K562 (cell line): ENCODE measurements around the gene TTC38. TPM values are rescaled to one million over a fixed set of nuclear protein-coding genes. Genes with fewer than 3 reads are reported as not detected.

ENCODE experiments used
- ATAC-seq: fragments of 200-7000 bp; cut with Tn5 transposase; 3 replicates; pipeline ENCODE4 v1.9.1; 2020; ENCODE audit warnings: moderate library complexity
- BruUV-seq: library from RNA; stranded (reverse); fragments of 400-500 nt; replicated peaks from 2 replicates; lab custom pipeline; 2021; lab: Mats Ljungman, UMichigan
- CTCF ChIA-PET: fragments of 300-600 bp; formaldehyde crosslinking; extraction: SDS; loops from one replicate; lab custom pipeline; 2021; ENCODE audit warnings: low intra/inter-chr PET ratio; lab: Yijun Ruan, JAX
- POLR2A ChIA-PET: fragments of 300-600, 350-650 bp; sonication (Branson Sonifier 250); formaldehyde crosslinking; extraction: SDS; loops from one replicate; lab custom pipeline; 2021; ENCODE audit warnings: antibody characterized with exemption, inconsistent platforms; lab: Yijun Ruan, JAX
- DNase-seq, 4 experiments: peaks; one replicate each; pipeline versions ENCODE4 v3.0.0 to v3.0.0-alpha.2; 2011 to 2018; ENCODE audit warnings: low spot score in 3 of 4, mixed read lengths in 3 of 4; ENCODE audit errors: extremely low read depth in 1 of 4
- FAIRE-seq: peaks from 2 replicates; lab custom pipeline; 2011; peaks lifted over from hg19 to GRCh38; lab: Jason Lieb, UNC
- H2AFZ ChIP-seq: 2 replicates; pipeline ENCODE4 v1.6.0; 2011; ENCODE audit warnings: low read depth, low read length, control low read depth, inconsistent platforms
- H3K27ac ChIP-seq: fragments of 200-600 bp; 3 replicates; pipeline ENCODE4 v1.8.0; 2011; ENCODE audit warnings: low read depth, mild to moderate bottlenecking, control low read depth, inconsistent platforms, low read length, moderate library complexity, mixed read lengths; ENCODE audit errors: extremely low read depth
- H3K27me3 ChIP-seq, 2 experiments: fragments of 300-600 bp in 1 of 2; 2 replicates in 1 of 2; 3 replicates in 1 of 2; pipeline versions ENCODE4 v1.6.0 to v1.8.0; 2011; ENCODE audit warnings: inconsistent platforms in 2 of 2, low read length in 2 of 2, mild to moderate bottlenecking in 1 of 2, mixed read lengths in 1 of 2, moderate library complexity in 1 of 2; ENCODE audit not compliant: control insufficient read depth in 2 of 2, insufficient read depth in 2 of 2
- H3K36me3 ChIP-seq: fragments of 300-600 bp; 3 replicates; pipeline ENCODE4 v1.8.0; 2011; ENCODE audit warnings: mild to moderate bottlenecking, low read length, inconsistent platforms; ENCODE audit not compliant: control insufficient read depth, insufficient read depth
- H3K4me1 ChIP-seq, 2 experiments: fragments of 200-600 bp in 1 of 2; replicated peaks in 1 of 2; 2 replicates in 1 of 2; 3 replicates in 1 of 2; pipeline versions ENCODE4 v1.5.1 to v1.8.0; 2011; ENCODE audit warnings: inconsistent platforms in 2 of 2, low read length in 2 of 2, mild to moderate bottlenecking in 1 of 2, mixed read lengths in 1 of 2, moderate library complexity in 1 of 2; ENCODE audit not compliant: control insufficient read depth in 2 of 2, insufficient read depth in 2 of 2
- H3K4me2 ChIP-seq: 2 replicates; pipeline ENCODE4 v1.6.1; 2011; ENCODE audit warnings: low read length, control low read depth, inconsistent platforms, mixed read lengths; ENCODE audit not compliant: insufficient read depth
- H3K4me3 ChIP-seq: fragments of 200-600 bp; sonication (generic), shearing (Covaris generic); 2 replicates; pipeline ENCODE4 v1.5.1; 2016; ENCODE audit warnings: control low read depth, inconsistent platforms
- H3K79me2 ChIP-seq: fragments of 200-600 bp; 3 replicates; pipeline ENCODE4 v1.8.0; 2011; ENCODE audit warnings: low read length, inconsistent platforms; ENCODE audit not compliant: control insufficient read depth, insufficient read depth
- H3K9ac ChIP-seq, 2 experiments: 2 replicates each; pipeline versions ENCODE4 v1.6.0 to v1.6.1; 2011; ENCODE audit warnings: low read depth in 2 of 2, low read length in 2 of 2, control low read depth in 1 of 2, inconsistent platforms in 1 of 2, mild to moderate bottlenecking in 1 of 2, mixed read lengths in 1 of 2; ENCODE audit not compliant: insufficient read depth in 1 of 2
- H3K9me1 ChIP-seq: one replicate; pipeline ENCODE4 v1.6.0; 2011; ENCODE audit warnings: inconsistent platforms, mild to moderate bottlenecking, low read length, moderate library complexity; ENCODE audit not compliant: control insufficient read depth, insufficient read depth
- H3K9me3 ChIP-seq: replicated peaks from 2 replicates; pipeline ENCODE4 v1.5.1; 2011; ENCODE audit warnings: low read depth, low read length, inconsistent platforms; ENCODE audit not compliant: control insufficient read depth, insufficient read depth
- H4K20me1 ChIP-seq: replicated peaks from 2 replicates; pipeline ENCODE4 v1.6.1; 2011; ENCODE audit warnings: low read length, inconsistent platforms, mixed read lengths; ENCODE audit not compliant: control insufficient read depth, insufficient read depth
- CBX8 ChIP-seq: fragments of 200-600 bp; sonication (generic); IDR thresholded peaks from 2 replicates; pipeline ENCODE4 v1.6.1; 2012; ENCODE audit warnings: borderline replicate concordance, mixed run types, low read depth, mild to moderate bottlenecking, moderate library complexity, mixed read lengths, low read length, control low read depth, inconsistent platforms; ENCODE audit not compliant: poor library complexity, severe bottlenecking; ENCODE audit errors: extremely low read depth
- EGR1 ChIP-seq: fragments of 450-650 bp; conservative IDR thresholded peaks from 2 replicates; pipeline ENCODE4 v1.6.1; 2017; ENCODE audit warnings: mild to moderate bottlenecking
- MCM5 ChIP-seq: fragments of 450-650 bp; IDR thresholded peaks from 2 replicates; pipeline ENCODE4 v1.6.1; 2016; ENCODE audit warnings: low read depth
- SRSF9 ChIP-seq: fragments of 200-400 bp; formaldehyde crosslinking; IDR thresholded peaks from 2 replicates; pipeline ENCODE4 v1.6.1; 2017; ENCODE audit warnings: low read depth, low read length, borderline replicate concordance
- ZBTB8A ChIP-seq: fragments of 450-650 bp; IDR thresholded peaks from 2 replicates; pipeline ENCODE4 v1.6.1; 2018; ENCODE audit warnings: mild to moderate bottlenecking, moderate library complexity; ENCODE audit not compliant: partially characterized antibody
- ZNF79 ChIP-seq: fragments of 250-450 bp; sonication (Bioruptor Pico); IDR thresholded peaks from 2 replicates; pipeline ENCODE4 v1.4.0; 2020; ENCODE audit warnings: low read depth, mild to moderate bottlenecking, moderate library complexity
- WGBS: fragments of 100-300 bp; shearing (Covaris generic); methylation state at CpG from one replicate; pipeline ENCODE4 v1.1.6; 2016; ENCODE audit warnings: low coverage, mixed read lengths; ENCODE audit not compliant: insufficient coverage; ENCODE audit errors: missing lambda C conversion rate; 5-methylcytosine and 5-hydroxymethylcytosine counted together
- in situ Hi-C: fragments of 300-500 bp; cut with MboI; formaldehyde crosslinking; loops from 4 replicates; pipeline ENCODE4 v1.15.0; 2018; ENCODE audit warnings: inconsistent platforms, mixed read lengths
- intact Hi-C: fragments of 100-400 bp; cut with micrococcal nuclease; formaldehyde crosslinking; loops from 2 replicates; pipeline ENCODE4 v1.14.2; 2022
- polyA plus RNA-seq, 8 experiments: library from polyadenylated mRNA; depleted of rRNA in 4 of 8; stranded (reverse) in 5 of 8; unstranded in 3 of 8; fragments of >200 nt; fragmentation: Nextera tagmentation in 2 of 8; fragmentation: Illumina TruSeq in 1 of 8; extraction: Ambion mirVana in 2 of 8; extraction: Trizol in 1 of 8; gene quantifications; 2 replicates each; pipeline versions ENCODE4 v1.2.1 to v1.2.3, GENCODE V29; 2011 to 2014; ENCODE audit warnings: inconsistent platforms in 1 of 8, missing spikeins in 1 of 8
- total RNA-seq, 7 experiments: library from RNA; depleted of rRNA in 6 of 7; stranded (reverse); fragments of >200 nt in 6 of 7; fragmentation: Illumina TruSeq in 2 of 7; extraction: Trizol in 2 of 7; gene quantifications; 2 replicates each; pipeline versions ENCODE4 v1.2.1 to v1.2.3, GENCODE V29; 2011 to 2021; ENCODE audit warnings: low replicate concordance in 1 of 7
- TF ChIP-seq, protein P1 (sequence below): sonication (generic); formaldehyde crosslinking; IDR thresholded peaks from 2 replicates; pipeline ENCODE4 v1.8.0; 2022; ENCODE audit warnings: missing genetic modification reagents, mild to moderate bottlenecking, borderline replicate concordance
- TF ChIP-seq, protein P2 (sequence below), 2 experiments: IDR thresholded peaks; 2 replicates each; pipeline ENCODE4 v1.6.1; 2012; ENCODE audit warnings: improper control_type of control experiment in 2 of 2, low read depth in 2 of 2, low read length in 2 of 2, borderline replicate concordance in 1 of 2

Gene TTC38
- total and polyA plus RNA-seq, 9 of the 15 experiments (the other 6 are each of a cell fraction or from before 2014, with no cell fraction given), result 0.84 to 28.4 (median 18.1) TPM

GRCh38 chr22:46309526-46310085, 41.8 kb downstream of the TTC38 start (continued):
- no peak for TF ChIP-seq ZNF79 (CRISPR knock-in tag)
- TF ChIP-seq MCM5, result no peak

- WGBS, result 100% methylated on average over 8 of the region's 8 CpGs
- Histone ChIP-seq H3K9me3 (no peaks in the 10 kb centered on the region), H3K9me1 (no peaks in the 10 kb centered on the region), H3K4me2 (no peak overlapping the region), H3K27ac (no peak overlapping the region), H3K79me2 (peaks cover 5% of the 10 kb centered on the region), H3K9ac (no peak overlapping the region), H3K4me1 (peaks cover 3 to 4% of the 10 kb centered on the region in 2 experiments; a peak in 3 of 5 replicates), H3K36me3 (peaks cover 56% of the 10 kb centered on the region; the same call in 1 of the 3 replicates), H3K4me3 (no peak overlapping the region), H3K27me3 (no peaks in the 10 kb centered on the region), H2AFZ (no peak overlapping the region), H4K20me1 (no peaks in the 10 kb centered on the region)
- intact Hi-C loops, result loop anchor here (5.0 kb wide), 1 partner anchor 175 kb away; no protein-coding TSS in a partner anchor
- ChIA-PET CTCF (no interaction called here), POLR2A (interaction anchor here (0.7 to 1.1 kb wide), 3 partner anchors 10 to 29 kb away, joined by 3 read pairs; no protein-coding TSS in a partner anchor)
- BruUV-seq, result TSS peak; percentile 17
- in situ Hi-C loops, result loop anchor here (5.0 to 25.0 kb wide), 2 partner anchors 190 to 300 kb away; no protein-coding TSS in a partner anchor
- ATAC-seq (no peak), DNase-seq (no peak), FAIRE-seq (no peak)
- TF ChIP-seq, protein P1, sequence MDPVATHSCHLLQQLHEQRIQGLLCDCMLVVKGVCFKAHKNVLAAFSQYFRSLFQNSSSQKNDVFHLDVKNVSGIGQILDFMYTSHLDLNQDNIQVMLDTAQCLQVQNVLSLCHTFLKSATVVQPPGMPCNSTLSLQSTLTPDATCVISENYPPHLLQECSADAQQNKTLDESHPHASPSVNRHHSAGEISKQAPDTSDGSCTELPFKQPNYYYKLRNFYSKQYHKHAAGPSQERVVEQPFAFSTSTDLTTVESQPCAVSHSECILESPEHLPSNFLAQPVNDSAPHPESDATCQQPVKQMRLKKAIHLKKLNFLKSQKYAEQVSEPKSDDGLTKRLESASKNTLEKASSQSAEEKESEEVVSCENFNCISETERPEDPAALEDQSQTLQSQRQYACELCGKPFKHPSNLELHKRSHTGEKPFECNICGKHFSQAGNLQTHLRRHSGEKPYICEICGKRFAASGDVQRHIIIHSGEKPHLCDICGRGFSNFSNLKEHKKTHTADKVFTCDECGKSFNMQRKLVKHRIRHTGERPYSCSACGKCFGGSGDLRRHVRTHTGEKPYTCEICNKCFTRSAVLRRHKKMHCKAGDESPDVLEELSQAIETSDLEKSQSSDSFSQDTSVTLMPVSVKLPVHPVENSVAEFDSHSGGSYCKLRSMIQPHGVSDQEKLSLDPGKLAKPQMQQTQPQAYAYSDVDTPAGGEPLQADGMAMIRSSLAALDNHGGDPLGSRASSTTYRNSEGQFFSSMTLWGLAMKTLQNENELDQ, result no peak
- TF ChIP-seq CBX8 (no peak), EGR1 (no peak), SRSF9 (no peak), ZBTB8A (no peak)
- TF ChIP-seq, protein P2, sequence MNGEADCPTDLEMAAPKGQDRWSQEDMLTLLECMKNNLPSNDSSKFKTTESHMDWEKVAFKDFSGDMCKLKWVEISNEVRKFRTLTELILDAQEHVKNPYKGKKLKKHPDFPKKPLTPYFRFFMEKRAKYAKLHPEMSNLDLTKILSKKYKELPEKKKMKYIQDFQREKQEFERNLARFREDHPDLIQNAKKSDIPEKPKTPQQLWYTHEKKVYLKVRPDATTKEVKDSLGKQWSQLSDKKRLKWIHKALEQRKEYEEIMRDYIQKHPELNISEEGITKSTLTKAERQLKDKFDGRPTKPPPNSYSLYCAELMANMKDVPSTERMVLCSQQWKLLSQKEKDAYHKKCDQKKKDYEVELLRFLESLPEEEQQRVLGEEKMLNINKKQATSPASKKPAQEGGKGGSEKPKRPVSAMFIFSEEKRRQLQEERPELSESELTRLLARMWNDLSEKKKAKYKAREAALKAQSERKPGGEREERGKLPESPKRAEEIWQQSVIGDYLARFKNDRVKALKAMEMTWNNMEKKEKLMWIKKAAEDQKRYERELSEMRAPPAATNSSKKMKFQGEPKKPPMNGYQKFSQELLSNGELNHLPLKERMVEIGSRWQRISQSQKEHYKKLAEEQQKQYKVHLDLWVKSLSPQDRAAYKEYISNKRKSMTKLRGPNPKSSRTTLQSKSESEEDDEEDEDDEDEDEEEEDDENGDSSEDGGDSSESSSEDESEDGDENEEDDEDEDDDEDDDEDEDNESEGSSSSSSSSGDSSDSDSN (IDR thresholded peaks at IDR 0.05; ENCODE audit: borderline replicate concordance in 1 of 2, low read depth in 2 of 2, low read length in 2 of 2), result no peak
Observed at GRCh38 chr22:46312056-46312455, 44.2 kb downstream of the TTC38 start.
